Endothelial cell of coronary artery (primary cell): ENCODE measurements around the gene GOLGA8G. TPM values are rescaled to one million over a fixed set of nuclear protein-coding genes. Genes with fewer than 3 reads are reported as not detected.

ENCODE experiments used
- total RNA-seq: library from RNA; depleted of rRNA; stranded (reverse); fragments of >200 nt; gene quantifications from 2 replicates; pipeline ENCODE4 v1.2.3, GENCODE V29; 2014

Gene GOLGA8G
- not detected in 2 replicates for total RNA-seq

GRCh38 chr15:28532954-28533353, at the start of gene GOLGA8G:
Gene GOLGA8G (minus strand): TSS chr15:28532971. CDS start chr15:28532909, 62 bp downstream.

GRCh38 chr15:28553268-28553667, 20.5 kb upstream of the GOLGA8G start, which contains the start of gene GOLGA6L25:
Gene GOLGA6L25 (plus strand): TSS chr15:28553568. CDS start chr15:28553629, 61 bp downstream.

Other genes with a start within 250 kb of the GOLGA8G start
- 49.8 and 63.6 TPM in 2 replicates for gene HERC2, start 210.8 kb downstream of the GOLGA8G start, total RNA-seq
- not detected in 2 replicates for gene GOLGA6L24, start 174.9 kb downstream of the GOLGA8G start, total RNA-seq
- gene GOLGA8F, start 154.3 kb downstream of the GOLGA8G start, total RNA-seq: not detected in 2 replicates
- gene GOLGA6L25, start 20.6 kb upstream of the GOLGA8G start, total RNA-seq: not detected in 2 replicates
- gene GOLGA8M, start 179.4 kb upstream of the GOLGA8G start, total RNA-seq: 0.09 and 0.94 TPM in 2 replicates